GM19324 (cell line): ENCODE measurements around the gene C1orf94.

Experiments
- ATAC-seq: cut with Tn5 transposase; IDR thresholded peaks from one replicate; pipeline ENCODE4 v1.9.1; 2021; ENCODE audit warnings: mild to moderate bottlenecking, moderate library complexity; ENCODE audit not compliant: unreplicated experiment, low FRiP score

The C1orf94 gene

GRCh38 chr1:34250342-34250741 is 73.6 kb downstream of the C1orf94 start:
- no peak for ATAC-seq

- no peak for ATAC-seq
Observed at GRCh38 chr1:34262023-34262853, 85.5 kb downstream of the C1orf94 start.

GRCh38 chr1:34262921-34263320 is 86.2 kb downstream of the C1orf94 start:
- ATAC-seq, result no peak

GRCh38 chr1:34263406-34263805 is 86.7 kb downstream of the C1orf94 start:
- no peak for ATAC-seq

GRCh38 chr1:34265396-34265795 is 88.7 kb downstream of the C1orf94 start:
- no peak for ATAC-seq

- ATAC-seq, result no peak
Observed at GRCh38 chr1:34266127-34266951, 89.6 kb downstream of the C1orf94 start.

- no peak for ATAC-seq
Observed at GRCh38 chr1:34267326-34267725, 90.6 kb downstream of the C1orf94 start.

GRCh38 chr1:34268311-34268954 is 91.7 kb downstream of the C1orf94 start:
- no peak for ATAC-seq
